NCI-H1092 (cell line): Measurements from ENCODE around the gene GPR158.

Source experiments
- DNase-seq: peaks from one replicate; lab custom pipeline; 2025; lab: John Stamatoyannopoulos, UW

The GPR158 gene

DNA sequence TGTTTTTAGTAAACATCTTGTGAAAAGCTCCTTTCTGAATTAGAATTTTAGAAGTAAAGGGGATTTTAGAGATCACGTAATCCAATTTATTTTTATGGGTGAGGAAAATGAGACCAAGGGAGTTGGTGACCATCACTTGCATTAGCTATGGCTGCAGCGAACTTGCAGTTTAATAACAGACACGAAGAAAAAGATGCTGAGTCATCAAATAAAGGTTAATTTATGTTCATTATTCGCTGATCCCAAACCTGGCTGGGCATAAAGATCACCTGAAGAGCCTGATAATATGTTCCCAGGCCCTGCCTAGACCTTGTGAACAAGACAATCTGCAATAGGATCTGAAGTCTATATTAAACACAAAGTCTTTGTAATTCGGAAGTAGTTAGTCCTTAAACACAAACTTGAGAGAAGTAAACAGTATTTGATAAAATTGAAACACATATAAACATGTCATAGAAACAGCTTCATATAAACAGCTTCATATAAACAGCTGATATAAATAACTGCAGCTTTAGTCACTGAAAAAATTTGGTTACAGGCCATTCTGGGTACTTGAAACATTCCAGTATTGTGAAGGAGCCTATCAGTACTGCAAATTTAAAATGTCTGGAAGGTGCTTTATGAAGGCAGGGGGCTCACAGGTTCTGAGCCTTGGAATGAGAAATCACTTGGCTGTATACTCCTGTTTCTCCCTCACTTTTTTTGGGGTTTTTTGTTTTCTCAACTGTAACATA, 16.5 kb downstream of the GPR158 start:
- no peak for DNase-seq

DNA sequence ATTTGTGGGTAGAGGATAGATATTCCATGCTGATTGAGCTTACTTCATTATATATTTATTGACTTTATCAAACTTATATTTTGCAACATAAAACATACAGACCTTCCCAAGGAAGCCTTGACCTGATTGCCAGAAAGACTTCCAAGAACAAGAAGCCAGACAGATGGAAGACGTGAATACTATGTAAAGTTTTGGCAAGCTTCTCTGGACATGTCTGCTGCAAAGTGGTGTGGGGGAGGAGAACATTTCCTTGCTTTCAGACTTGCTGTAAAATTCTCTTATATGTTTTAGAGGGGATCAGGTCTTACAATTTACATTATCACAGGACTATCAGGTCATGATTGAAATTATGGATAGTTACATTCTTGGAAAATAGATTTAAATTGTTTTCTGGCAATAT, 23.4 kb downstream of the GPR158 start:
- no peak for DNase-seq

DNA sequence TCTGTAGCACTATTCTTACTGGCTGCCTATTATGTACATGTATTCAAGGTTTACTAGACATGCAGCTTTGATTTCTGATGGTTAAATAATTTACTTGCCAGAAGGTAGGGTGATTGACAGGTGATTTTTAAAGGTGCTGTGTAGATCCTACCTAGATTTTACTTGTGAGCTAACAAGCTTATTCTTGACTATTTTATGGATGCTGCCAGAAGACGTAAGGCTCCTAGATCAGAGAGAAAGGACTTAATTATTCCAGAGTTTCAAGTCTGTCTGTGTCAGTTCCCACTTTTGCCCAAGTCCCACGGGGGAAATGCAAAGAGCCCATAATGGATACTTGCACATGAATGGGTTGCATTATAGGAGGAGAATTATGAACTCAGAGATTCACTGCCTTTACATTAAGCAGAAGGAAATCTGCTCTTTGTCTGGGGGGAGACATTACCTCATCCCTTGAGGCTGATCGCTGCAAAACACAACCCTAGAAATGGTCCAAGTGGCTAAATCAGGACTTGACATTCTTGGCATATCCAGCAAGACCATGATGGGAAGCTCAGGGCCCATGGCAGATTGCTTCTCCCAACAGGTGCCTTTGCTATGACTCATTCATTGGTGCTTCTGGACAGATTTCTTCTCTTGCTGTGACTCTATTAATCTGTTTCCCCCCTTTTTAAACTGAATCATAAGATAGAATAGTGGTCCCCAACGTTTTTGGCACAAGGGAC, 32.1 kb downstream of the GPR158 start:
- no peak for DNase-seq

DNA sequence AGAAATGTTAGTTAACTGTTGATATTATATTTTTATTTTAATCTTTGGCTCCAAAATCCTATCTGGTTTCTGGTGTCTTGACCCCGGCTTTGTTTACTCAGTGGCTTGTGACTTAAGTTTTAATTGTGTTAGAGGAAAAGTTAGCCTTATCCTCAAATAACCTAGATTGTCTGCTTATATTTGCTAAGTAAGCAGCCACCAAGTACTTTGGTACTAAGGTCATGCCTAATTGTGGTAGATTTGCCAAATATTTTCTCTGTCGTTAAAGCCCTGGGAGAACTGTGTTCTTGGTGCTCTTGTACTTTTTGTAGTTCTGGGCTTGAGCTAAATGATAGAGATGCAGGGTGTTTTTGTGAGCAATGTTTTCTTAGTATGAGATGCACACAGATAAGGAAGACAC, 34.8 kb downstream of the GPR158 start:
- no peak for DNase-seq

DNA sequence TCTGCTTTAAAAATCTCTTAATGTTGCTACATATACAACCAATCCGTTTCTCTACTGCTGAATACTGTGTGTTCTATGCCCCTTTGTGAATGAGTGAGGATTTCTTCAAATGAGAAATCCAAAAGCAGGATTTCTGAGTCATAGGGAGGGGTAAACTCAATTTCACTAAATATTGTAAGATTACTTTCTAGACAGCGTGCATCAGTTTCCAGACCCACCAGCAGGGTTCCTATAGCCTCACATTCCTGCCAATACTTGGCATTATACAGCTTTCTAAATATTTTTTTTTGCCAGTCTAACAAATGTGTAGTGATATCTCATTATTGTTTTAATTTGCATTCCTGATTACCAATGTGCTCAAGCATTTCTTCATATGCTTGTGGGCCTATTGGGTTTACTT, 35.5 kb downstream of the GPR158 start:
- no peak for DNase-seq

DNA sequence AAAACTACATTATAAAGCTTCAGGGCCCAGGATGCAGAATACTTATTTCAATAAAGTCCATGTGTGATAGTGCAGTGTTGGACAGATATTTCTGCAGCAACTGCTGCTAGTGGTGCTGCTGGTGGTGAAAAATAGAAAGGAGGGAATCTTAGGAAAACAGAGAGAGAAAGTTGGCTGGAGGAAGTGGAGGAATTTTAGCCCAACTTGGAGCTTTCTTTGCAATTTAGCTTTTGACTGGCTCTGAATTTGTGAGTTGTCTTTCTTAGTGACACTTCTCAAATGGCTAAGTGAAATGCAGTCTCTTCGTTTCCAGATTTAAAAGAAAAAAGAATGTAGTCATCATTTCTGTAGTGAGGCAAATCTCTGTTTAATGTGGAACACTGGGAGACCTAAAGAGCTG, 45.4 kb downstream of the GPR158 start:
- no peak for DNase-seq

DNA sequence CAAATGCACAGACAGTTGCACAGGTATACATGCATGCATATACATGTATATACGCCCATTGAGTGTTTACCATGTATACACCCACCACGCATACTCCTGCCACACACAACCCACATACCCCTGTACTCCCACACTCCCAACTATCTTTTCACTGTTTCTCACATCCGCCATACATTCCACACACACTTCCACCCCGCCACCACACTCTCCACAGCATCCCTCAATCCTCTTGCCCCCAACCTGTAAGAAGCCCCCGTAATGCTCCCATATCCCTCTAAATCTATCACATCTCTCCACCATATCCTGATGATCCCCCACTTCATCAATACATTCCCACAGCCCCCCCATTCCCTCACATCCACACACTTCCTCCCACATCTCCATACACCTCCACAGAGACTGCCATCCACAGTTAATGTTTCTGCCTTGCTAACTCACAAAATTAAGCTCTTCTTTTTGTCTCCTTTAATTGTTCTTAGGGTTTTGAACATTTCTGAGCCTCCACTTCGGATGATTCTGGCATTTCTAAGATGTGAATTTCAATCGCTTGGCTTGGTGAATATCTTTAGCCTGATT, 47.4 kb downstream of the GPR158 start:
- DNase-seq = no peak

DNA sequence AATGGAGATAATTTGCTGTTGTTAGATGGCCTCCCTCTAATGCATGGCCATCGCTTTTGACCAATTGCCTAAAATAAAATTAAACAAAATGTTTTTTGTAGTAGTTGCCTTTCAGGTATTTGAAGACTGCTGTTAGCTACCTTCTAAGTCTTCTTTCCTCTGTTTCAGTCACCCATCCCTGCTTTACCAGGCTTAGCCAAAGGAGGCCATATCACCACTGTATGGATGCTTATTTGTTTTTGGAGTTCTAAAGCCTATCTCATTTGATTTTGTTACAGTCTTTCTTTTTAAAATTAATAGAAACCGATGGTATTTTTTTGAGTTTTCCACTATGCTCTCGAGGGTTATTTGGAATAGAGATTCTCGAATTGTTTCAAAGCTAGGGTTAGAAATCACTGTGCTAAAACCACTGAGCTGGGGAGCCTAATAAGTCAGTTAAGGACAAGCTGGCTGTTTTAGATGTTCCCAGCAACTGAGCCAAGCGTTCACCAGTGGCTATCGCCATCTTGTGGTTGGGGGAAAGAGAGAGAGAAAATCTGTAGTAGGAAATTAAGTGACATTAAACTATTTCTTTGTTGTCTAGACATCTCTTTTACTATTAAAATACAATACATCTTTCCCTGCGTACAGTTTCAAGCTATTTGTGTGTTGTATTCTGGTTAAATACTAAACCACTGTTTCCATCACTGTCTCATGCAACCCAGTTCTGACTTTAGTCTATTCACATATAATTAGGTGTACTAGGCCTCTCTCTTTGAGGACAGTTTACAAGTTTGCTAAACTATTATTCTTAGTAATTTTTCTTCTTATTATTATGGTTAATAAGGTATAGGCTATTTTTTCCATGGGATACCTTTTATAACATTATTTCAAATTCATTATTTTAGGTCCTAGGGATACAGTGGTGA, 52.2 kb downstream of the GPR158 start:
- DNase-seq = peak; percentile 3

DNA sequence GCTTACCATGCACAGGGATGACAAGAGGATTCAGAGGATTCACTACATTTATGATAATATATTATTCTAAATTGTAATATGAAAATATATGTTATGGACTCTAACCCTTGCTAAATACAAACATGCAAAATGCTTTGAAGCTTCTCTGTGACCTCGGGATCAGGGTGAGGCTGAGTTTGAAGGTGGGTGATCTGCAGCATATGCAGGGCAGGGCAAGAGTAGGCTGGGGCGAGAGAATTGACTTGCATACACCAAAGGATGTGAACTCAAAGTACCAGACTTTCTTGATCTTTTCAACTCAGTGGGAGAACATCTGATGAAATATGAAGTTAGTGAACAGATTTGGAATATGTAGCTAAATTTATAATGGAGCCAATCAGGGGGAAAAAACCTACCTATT, 57.0 kb downstream of the GPR158 start:
- no peak for DNase-seq

DNA sequence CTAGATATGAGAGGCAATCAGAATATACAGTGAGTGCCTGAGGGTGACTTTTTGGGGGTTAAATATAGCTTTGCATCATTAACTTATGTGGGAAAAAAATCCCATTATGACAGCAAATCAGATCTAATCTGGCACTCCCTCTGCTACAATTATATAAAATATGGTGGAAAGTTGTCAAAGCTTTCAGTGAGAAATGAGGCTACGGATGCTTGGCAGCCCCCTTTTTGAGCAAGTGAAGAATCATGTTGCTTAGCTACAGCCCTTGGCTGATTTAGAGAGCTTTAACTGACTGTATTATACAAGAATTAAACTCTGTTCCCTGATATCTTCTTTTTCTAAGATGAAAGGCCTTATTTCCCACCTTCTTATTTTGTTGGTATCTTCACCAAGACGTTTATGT, 57.4 kb downstream of the GPR158 start:
- no peak for DNase-seq

DNA sequence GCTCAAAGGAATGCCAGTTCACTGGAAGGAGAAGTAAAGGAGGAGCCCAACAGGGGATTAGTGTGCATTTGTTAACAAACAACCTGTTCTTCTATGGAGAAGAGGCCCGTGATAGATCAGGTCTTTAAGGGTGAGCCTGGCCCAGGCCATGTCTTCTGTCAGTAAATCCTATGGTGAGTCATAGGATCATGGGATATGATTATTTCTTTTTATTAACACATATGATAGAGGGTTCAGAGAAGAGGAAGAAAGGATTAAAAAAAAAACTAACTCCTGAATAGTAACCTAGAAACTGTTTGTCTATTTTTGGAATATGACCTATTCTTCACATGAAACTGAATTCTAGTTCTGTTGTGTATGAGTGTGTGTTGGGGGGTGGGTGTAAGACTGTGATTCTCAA, 70.4 kb downstream of the GPR158 start:
- DNase-seq = no peak

DNA sequence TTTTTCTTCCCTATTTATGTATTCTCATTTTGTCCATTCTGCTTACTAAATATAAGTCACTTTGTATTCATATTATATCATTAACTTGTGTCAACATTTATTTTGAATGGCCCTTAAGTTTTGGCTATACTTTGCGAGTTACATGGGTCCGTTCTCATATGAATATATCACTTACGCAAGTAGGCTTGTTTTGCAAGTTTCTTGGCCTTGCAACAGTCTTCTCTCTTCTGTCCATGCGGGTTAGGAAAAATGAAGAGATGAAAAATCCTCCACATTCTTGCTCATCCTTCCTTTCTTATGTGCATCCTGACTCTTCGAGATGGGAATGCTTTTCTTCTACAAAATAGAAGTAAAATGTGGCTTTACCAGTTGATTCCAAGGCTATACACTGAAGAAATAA, 82.8 kb downstream of the GPR158 start:
- DNase-seq = no peak

DNA sequence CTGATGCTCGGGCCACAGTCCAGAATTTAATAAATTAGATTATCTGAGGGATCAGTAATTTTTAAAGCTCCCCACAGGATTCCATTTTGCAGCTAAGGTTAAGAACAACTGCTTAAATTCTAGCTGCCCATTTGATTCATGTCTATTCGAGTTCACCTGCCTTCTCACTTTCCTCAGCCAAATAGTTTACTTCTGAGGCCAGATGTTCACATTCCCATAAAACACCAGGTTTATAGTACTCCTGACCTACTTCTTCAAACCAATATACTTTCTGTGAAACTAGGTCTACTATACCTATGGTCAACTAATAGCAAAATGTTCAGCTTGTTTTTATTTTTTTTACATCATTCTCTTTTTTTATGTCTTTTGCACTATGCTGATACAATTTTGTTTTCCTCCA, 86.3 kb downstream of the GPR158 start:
- DNase-seq = no peak

DNA sequence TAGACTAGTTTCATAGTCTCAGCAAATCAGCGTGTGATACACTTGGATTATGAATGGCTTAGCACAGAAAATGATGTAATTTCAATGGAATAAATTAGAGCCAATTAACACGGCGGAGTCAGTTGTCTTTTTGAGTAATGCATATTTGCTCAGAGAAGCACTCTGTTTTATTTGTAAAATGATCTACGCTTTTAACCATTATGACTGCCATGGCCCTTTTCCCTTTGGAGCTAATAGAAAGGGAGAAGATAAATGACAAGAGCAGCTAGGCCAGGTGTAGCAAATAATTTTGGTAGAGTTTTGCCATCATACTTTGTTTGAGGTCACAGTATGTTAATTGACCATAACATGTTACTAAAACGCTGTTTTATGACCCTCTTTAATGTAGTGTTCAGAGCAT, 86.8 kb downstream of the GPR158 start:
- peak; percentile 10 for DNase-seq

DNA sequence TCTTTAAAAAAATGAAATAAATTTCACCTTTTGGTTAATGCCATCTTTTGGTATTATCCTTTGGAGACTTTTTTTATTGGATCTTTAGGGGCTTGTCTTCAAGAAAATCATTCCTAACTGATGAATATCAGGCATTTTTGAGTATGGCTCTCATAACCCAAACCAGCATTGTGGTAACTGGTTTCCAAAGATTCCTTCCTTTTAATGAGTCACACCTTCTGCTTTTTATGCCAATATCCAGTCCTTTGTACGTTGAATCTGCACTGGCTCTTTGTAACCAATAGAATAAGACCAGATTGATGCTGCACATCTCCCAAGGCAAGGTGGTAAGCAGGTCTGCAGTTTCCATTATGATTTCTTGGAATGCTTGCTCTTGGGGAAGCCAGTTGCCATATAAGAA, 89.1 kb downstream of the GPR158 start:
- DNase-seq = no peak

DNA sequence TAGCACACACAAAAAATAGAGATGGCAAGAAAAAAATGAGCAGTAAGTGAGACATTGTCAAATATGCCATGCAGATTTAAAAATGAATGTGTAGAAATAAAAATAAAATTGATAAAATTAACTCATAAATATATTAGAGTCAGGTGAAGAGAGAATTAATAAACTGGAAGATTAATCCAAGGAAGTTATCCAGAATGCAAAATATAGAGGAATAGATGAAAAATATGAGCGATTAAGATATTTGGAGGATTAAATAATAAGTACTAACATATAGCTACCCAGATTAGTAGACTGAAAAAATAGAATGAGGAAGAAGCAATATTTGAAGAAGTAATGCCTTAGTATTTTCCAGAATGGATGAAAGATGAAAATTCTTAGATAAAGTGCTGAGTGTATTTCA, 103.4 kb downstream of the GPR158 start:
- DNase-seq = no peak

DNA sequence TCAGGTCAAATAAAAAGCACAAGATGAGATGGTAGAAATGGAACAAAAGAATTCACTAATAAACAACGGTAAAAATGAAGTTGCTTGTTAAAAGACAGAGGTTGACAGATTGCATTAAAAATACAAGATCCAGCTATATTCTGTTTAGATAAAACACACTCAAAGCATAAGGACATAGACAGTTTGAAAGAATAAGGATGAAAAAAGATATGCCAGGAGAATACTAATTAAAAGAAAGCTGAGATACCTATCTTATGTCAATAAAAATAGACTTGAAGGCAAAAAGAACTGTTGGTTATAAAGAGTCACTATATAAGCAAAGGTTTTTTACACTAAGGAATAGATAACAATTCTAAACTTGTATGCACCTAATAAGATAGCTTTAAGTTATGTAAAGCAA, 105.3 kb downstream of the GPR158 start:
- DNase-seq = no peak

DNA sequence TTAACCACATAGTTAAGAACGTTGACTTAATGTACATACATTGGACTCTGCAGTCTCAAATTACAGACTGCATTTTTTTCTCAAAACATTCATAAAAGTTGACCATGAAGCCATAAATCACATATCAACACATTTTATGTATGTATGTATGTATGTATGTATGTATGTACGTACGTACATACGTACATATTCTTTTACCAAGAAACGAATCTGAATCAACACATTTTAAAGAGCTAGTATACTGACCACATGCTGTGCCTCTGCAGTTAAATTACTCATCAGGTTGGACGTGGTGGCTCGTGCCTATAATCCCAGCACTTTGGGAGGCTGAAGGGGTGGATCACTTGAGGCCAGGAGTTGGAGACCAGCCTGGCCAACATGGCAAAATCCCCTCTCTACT, 105.8 kb downstream of the GPR158 start:
- no peak for DNase-seq

DNA sequence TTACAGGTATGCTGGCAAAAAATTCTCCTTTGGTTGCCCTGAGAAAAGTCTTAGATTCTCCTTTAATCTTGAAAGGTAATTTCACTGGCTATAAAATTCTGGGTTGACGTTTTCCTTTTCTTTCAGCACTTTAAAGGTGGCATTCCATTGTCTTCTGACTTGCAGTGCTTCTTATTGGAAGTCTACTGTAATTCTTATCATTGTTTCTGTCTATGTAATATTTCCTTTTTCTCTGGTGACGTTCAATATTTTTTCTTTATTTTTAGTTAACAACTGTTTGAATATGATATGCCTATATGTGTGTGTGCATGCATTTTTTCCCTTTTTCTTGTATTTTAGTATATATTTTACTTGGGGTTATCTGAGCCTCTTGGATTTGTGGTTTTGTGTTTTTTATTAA, 111.0 kb downstream of the GPR158 start:
- no peak for DNase-seq

DNA sequence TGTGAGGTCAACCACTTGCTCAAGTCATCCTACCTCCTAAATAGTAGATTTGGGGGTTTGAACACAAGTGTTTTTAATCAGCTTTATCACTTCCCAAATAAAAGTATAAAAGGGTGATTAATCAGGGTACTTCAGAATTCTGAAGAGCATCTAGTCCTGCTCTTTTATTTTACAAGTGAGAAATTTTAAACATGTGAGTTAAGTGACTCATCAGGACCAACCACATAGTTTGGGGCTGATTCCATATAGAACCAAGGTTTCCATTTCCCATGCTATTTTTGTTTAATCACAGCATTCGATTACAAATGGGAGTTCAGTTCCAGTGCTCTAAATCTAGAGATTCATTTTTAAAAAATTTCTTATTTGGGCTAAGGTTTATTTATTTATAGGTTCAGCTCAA, 113.4 kb downstream of the GPR158 start:
- no peak for DNase-seq

DNA sequence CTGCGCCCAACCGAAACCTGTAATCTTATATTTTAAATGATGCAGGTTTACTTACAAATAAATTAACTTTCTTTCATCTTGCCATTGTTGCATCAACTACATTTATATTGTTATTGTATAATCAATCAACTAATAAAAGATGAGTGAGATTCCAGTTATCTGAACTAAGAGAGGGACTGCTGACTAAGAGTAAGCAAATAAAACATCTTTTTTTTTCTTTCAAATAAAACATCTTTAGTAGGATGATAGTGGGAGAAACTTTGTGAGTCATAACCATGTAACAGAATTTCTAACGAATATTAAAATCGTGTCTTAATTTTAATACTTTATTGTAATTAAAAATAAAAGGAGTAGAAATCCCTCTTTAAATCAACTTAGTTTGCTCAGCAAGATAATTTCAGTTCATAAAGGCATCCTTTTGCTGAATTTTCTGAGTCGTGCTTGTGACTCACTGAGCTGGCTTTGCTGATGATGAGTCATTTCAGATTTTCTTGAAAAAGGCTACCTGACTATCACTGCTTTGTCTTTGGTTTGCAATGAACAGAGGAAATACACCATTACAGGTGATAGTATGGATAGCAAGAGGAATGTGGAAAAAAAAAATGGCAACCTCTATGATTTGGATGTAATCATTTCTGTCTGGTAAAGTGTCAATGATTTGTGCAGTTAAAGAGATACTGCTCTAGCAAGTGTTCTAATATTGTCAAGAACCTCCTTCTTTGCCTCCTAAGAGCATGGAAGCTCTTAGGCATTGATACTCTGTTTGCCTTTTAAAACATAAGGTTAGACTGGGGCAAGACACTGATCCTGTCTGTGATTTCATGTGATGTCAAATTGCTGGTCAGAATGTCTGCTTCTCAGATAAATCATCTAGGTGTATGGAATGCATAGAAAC, 119.5 kb downstream of the GPR158 start:
- no peak for DNase-seq
